Measurements from ENCODE around the gene KLHL26.

KLHL26 gene

GRCh38 chr19:18634612-18635297 is 2.1 kb upstream of the KLHL26 start:
- peaks cover 31% of the 10 kb centered on the region for H3K4me1 Mint-ChIP-seq
- DNase-seq = no peak
- no peak overlapping the region for H3K27ac Mint-ChIP-seq
- no peak overlapping the region for H3K4me3 Mint-ChIP-seq
- TF ChIP-seq CTCF (IDR thresholded peaks at IDR 0.05) = no peak
- H3K36me3 Mint-ChIP-seq (ENCODE audit: low read depth) = no peaks in the 10 kb centered on the region
- H3K27me3 Mint-ChIP-seq (ENCODE audit: low read depth, poor library complexity) = peaks cover 9% of the 10 kb centered on the region
- H3K9me3 Mint-ChIP-seq = no peaks in the 10 kb centered on the region

- Mint-ChIP-seq H3K9me3 (no peaks in the 10 kb centered on the region), H3K27me3 (ENCODE audit: low read depth, poor library complexity) (peaks cover 6% of the 10 kb centered on the region), H3K4me1 (peaks cover 28% of the 10 kb centered on the region), H3K4me3 (peak overlapping the region; percentile 86), H3K36me3 (ENCODE audit: low read depth) (no peaks in the 10 kb centered on the region), H3K27ac (no peak overlapping the region)
- TF ChIP-seq CTCF (IDR thresholded peaks at IDR 0.05) = no peak
- DNase-seq = no peak
Measured at GRCh38 chr19:18635831-18636182, 1.0 kb upstream of the KLHL26 start.

GRCh38 chr19:18636183-18636968 is 452 bp upstream of the KLHL26 start:
- Mint-ChIP-seq H3K36me3 (ENCODE audit: low read depth) (no peaks in the 10 kb centered on the region), H3K4me1 (peaks cover 28% of the 10 kb centered on the region), H3K27me3 (ENCODE audit: low read depth, poor library complexity) (peaks cover 6% of the 10 kb centered on the region), H3K4me3 (peak overlapping the region; percentile 86), H3K27ac (peak overlapping the region; percentile 29), H3K9me3 (no peaks in the 10 kb centered on the region)
- DNase-seq = peak; percentile 100
- no peak for TF ChIP-seq CTCF (IDR thresholded peaks at IDR 0.05)

GRCh38 chr19:18637673-18638630 is 1.1 kb downstream of the KLHL26 start:
- Mint-ChIP-seq H3K9me3 (no peaks in the 10 kb centered on the region), H3K27ac (no peak overlapping the region)
- no peak for DNase-seq

More at GRCh38 chr19:18637673-18638630, 1.1 kb downstream of the KLHL26 start:
- Mint-ChIP-seq H3K36me3 (ENCODE audit: low read depth) (no peaks in the 10 kb centered on the region), H3K4me1 (peaks cover 28% of the 10 kb centered on the region), H3K4me3 (peak overlapping the region; percentile 86), H3K27me3 (ENCODE audit: low read depth, poor library complexity) (peaks cover 6% of the 10 kb centered on the region)
- no peak for TF ChIP-seq CTCF (IDR thresholded peaks at IDR 0.05)

All from nephron progenitor cell (in vitro differentiated cells).